K562 (cell line): ENCODE results near the gene RPS6KA2. TPM values are rescaled to one million over a fixed set of nuclear protein-coding genes. Genes with fewer than 3 reads are reported as not detected.

Source experiments
- ATAC-seq: fragments of 200-7000 bp; cut with Tn5 transposase; 3 replicates; pipeline ENCODE4 v1.9.1; 2020; ENCODE audit warnings: moderate library complexity
- BruUV-seq: library from RNA; stranded (reverse); fragments of 400-500 nt; replicated peaks from 2 replicates; lab custom pipeline; 2021; lab: Mats Ljungman, UMichigan
- CTCF ChIA-PET: fragments of 300-600 bp; formaldehyde crosslinking; extraction: SDS; loops from one replicate; lab custom pipeline; 2021; ENCODE audit warnings: low intra/inter-chr PET ratio; lab: Yijun Ruan, JAX
- POLR2A ChIA-PET: fragments of 300-600, 350-650 bp; sonication (Branson Sonifier 250); formaldehyde crosslinking; extraction: SDS; loops from one replicate; lab custom pipeline; 2021; ENCODE audit warnings: antibody characterized with exemption, inconsistent platforms; lab: Yijun Ruan, JAX
- DNase-seq, 4 experiments: peaks; one replicate each; pipeline versions ENCODE4 v3.0.0 to v3.0.0-alpha.2; 2011 to 2018; ENCODE audit warnings: low spot score in 3 of 4, mixed read lengths in 3 of 4; ENCODE audit errors: extremely low read depth in 1 of 4
- FAIRE-seq: peaks from 2 replicates; lab custom pipeline; 2011; peaks lifted over from hg19 to GRCh38; lab: Jason Lieb, UNC
- H2AFZ ChIP-seq: 2 replicates; pipeline ENCODE4 v1.6.0; 2011; ENCODE audit warnings: low read depth, low read length, control low read depth, inconsistent platforms
- H3K27ac ChIP-seq: fragments of 200-600 bp; 3 replicates; pipeline ENCODE4 v1.8.0; 2011; ENCODE audit warnings: low read depth, mild to moderate bottlenecking, control low read depth, inconsistent platforms, low read length, moderate library complexity, mixed read lengths; ENCODE audit errors: extremely low read depth
- H3K27me3 ChIP-seq, 2 experiments: fragments of 300-600 bp in 1 of 2; 2 replicates in 1 of 2; 3 replicates in 1 of 2; pipeline versions ENCODE4 v1.6.0 to v1.8.0; 2011; ENCODE audit warnings: inconsistent platforms in 2 of 2, low read length in 2 of 2, mild to moderate bottlenecking in 1 of 2, mixed read lengths in 1 of 2, moderate library complexity in 1 of 2; ENCODE audit not compliant: control insufficient read depth in 2 of 2, insufficient read depth in 2 of 2
- H3K36me3 ChIP-seq: fragments of 300-600 bp; 3 replicates; pipeline ENCODE4 v1.8.0; 2011; ENCODE audit warnings: mild to moderate bottlenecking, low read length, inconsistent platforms; ENCODE audit not compliant: control insufficient read depth, insufficient read depth
- H3K4me1 ChIP-seq, 2 experiments: fragments of 200-600 bp in 1 of 2; replicated peaks in 1 of 2; 2 replicates in 1 of 2; 3 replicates in 1 of 2; pipeline versions ENCODE4 v1.5.1 to v1.8.0; 2011; ENCODE audit warnings: inconsistent platforms in 2 of 2, low read length in 2 of 2, mild to moderate bottlenecking in 1 of 2, mixed read lengths in 1 of 2, moderate library complexity in 1 of 2; ENCODE audit not compliant: control insufficient read depth in 2 of 2, insufficient read depth in 2 of 2
- H3K4me2 ChIP-seq: 2 replicates; pipeline ENCODE4 v1.6.1; 2011; ENCODE audit warnings: low read length, control low read depth, inconsistent platforms, mixed read lengths; ENCODE audit not compliant: insufficient read depth
- H3K4me3 ChIP-seq: fragments of 200-600 bp; sonication (generic), shearing (Covaris generic); 2 replicates; pipeline ENCODE4 v1.5.1; 2016; ENCODE audit warnings: control low read depth, inconsistent platforms
- H3K79me2 ChIP-seq: fragments of 200-600 bp; 3 replicates; pipeline ENCODE4 v1.8.0; 2011; ENCODE audit warnings: low read length, inconsistent platforms; ENCODE audit not compliant: control insufficient read depth, insufficient read depth
- H3K9ac ChIP-seq, 2 experiments: 2 replicates each; pipeline versions ENCODE4 v1.6.0 to v1.6.1; 2011; ENCODE audit warnings: low read depth in 2 of 2, low read length in 2 of 2, control low read depth in 1 of 2, inconsistent platforms in 1 of 2, mild to moderate bottlenecking in 1 of 2, mixed read lengths in 1 of 2; ENCODE audit not compliant: insufficient read depth in 1 of 2
- H3K9me1 ChIP-seq: one replicate; pipeline ENCODE4 v1.6.0; 2011; ENCODE audit warnings: inconsistent platforms, mild to moderate bottlenecking, low read length, moderate library complexity; ENCODE audit not compliant: control insufficient read depth, insufficient read depth
- H3K9me3 ChIP-seq: replicated peaks from 2 replicates; pipeline ENCODE4 v1.5.1; 2011; ENCODE audit warnings: low read depth, low read length, inconsistent platforms; ENCODE audit not compliant: control insufficient read depth, insufficient read depth
- H4K20me1 ChIP-seq: replicated peaks from 2 replicates; pipeline ENCODE4 v1.6.1; 2011; ENCODE audit warnings: low read length, inconsistent platforms, mixed read lengths; ENCODE audit not compliant: control insufficient read depth, insufficient read depth
- ETS1 ChIP-seq: conservative IDR thresholded peaks from 2 replicates; pipeline ENCODE4 v1.6.1; 2011; ENCODE audit warnings: low read depth, mild to moderate bottlenecking, low read length; ENCODE audit not compliant: control insufficient read depth
- FUS ChIP-seq: fragments of 200-400 bp; formaldehyde crosslinking; optimal IDR thresholded peaks from 2 replicates; pipeline ENCODE3; 2017; ENCODE audit warnings: low read depth, low read length
- HDAC8 ChIP-seq: fragments of 450-650 bp; IDR thresholded peaks from 2 replicates; pipeline ENCODE4 v1.6.1; 2016; ENCODE audit warnings: mild to moderate bottlenecking, missing genetic modification characterization, moderate library complexity, missing compliant biosample characterization
- IFI16 ChIP-seq: fragments of 250-450 bp; sonication (Bioruptor Pico); IDR thresholded peaks from 2 replicates; pipeline ENCODE4 v2.1.2; 2022; ENCODE audit warnings: mild to moderate bottlenecking, inconsistent platforms
- VEZF1 ChIP-seq: fragments of 200-800 bp; sonication (Bioruptor generic); IDR thresholded peaks from 2 replicates; pipeline ENCODE4 v1.6.1; 2017; ENCODE audit warnings: missing genetic modification characterization, missing compliant biosample characterization
- ZBTB7A ChIP-seq: IDR thresholded peaks from 2 replicates; pipeline ENCODE4 v1.6.1; 2011; ENCODE audit warnings: low read depth, mild to moderate bottlenecking, low read length, moderate library complexity, borderline replicate concordance; ENCODE audit not compliant: control insufficient read depth
- ZNF133 ChIP-seq: fragments of 250-450 bp; sonication (Bioruptor Pico); IDR thresholded peaks from 2 replicates; pipeline ENCODE4 v1.4.0; 2020; ENCODE audit warnings: mild to moderate bottlenecking
- WGBS: fragments of 100-300 bp; shearing (Covaris generic); methylation state at CpG from one replicate; pipeline ENCODE4 v1.1.6; 2016; ENCODE audit warnings: low coverage, mixed read lengths; ENCODE audit not compliant: insufficient coverage; ENCODE audit errors: missing lambda C conversion rate; 5-methylcytosine and 5-hydroxymethylcytosine counted together
- in situ Hi-C: fragments of 300-500 bp; cut with MboI; formaldehyde crosslinking; loops from 4 replicates; pipeline ENCODE4 v1.15.0; 2018; ENCODE audit warnings: inconsistent platforms, mixed read lengths
- intact Hi-C: fragments of 100-400 bp; cut with micrococcal nuclease; formaldehyde crosslinking; loops from 2 replicates; pipeline ENCODE4 v1.14.2; 2022
- polyA plus RNA-seq, 8 experiments: library from polyadenylated mRNA; depleted of rRNA in 4 of 8; stranded (reverse) in 5 of 8; unstranded in 3 of 8; fragments of >200 nt; fragmentation: Nextera tagmentation in 2 of 8; fragmentation: Illumina TruSeq in 1 of 8; extraction: Ambion mirVana in 2 of 8; extraction: Trizol in 1 of 8; gene quantifications; 2 replicates each; pipeline versions ENCODE4 v1.2.1 to v1.2.3, GENCODE V29; 2011 to 2014; ENCODE audit warnings: inconsistent platforms in 1 of 8, missing spikeins in 1 of 8
- total RNA-seq, 7 experiments: library from RNA; depleted of rRNA in 6 of 7; stranded (reverse); fragments of >200 nt in 6 of 7; fragmentation: Illumina TruSeq in 2 of 7; extraction: Trizol in 2 of 7; gene quantifications; 2 replicates each; pipeline versions ENCODE4 v1.2.1 to v1.2.3, GENCODE V29; 2011 to 2021; ENCODE audit warnings: low replicate concordance in 1 of 7

The RPS6KA2 gene
- total and polyA plus RNA-seq, 9 of the 15 experiments (the other 6 are each of a cell fraction or from before 2014, with no cell fraction given): 0.29 to 1.00 (median 0.53) TPM

- TF ChIP-seq IFI16 (CRISPR knock-in tag): no peak
- no peak for TF ChIP-seq ZNF133 (CRISPR knock-in tag)
- TF ChIP-seq ZBTB7A: no peak
- TF ChIP-seq VEZF1 (CRISPR knock-in tag): no peak
These were observed 166.3 kb downstream of the RPS6KA2 start (continued) for GRCh38 chr6:166460473-166461437.

- no TSS peak for BruUV-seq
- in situ Hi-C loops: no loop called here
- TF ChIP-seq FUS (no peak), ETS1 (no peak), HDAC8 (no peak)
These were observed 167.1 kb downstream of the RPS6KA2 start for GRCh38 chr6:166459906-166460305.

More at GRCh38 chr6:166459906-166460305, 167.1 kb downstream of the RPS6KA2 start:
- H3K4me3 ChIP-seq: no peak overlapping the region
- no peak overlapping the region for H2AFZ ChIP-seq
- H3K9ac ChIP-seq: no peak overlapping the region; a peak in 1 of 4 replicates
- H3K4me1 ChIP-seq: peaks cover 0 to 7% of the 10 kb centered on the region in 2 experiments; a peak in 1 of 5 replicates
- POLR2A ChIA-PET: interaction anchor here (0.7 to 1.2 kb wide), 2 partner anchors 11 to 12 kb away, joined by 3 read pairs; no protein-coding TSS in a partner anchor
- H3K79me2 ChIP-seq: no peaks in the 10 kb centered on the region
- no peaks in the 10 kb centered on the region for H3K9me1 ChIP-seq
- intact Hi-C loops: no loop called here
- DNase-seq: no peak
- ATAC-seq: no peak
- under 1% methylated on average over 10 of the region's 10 CpGs for WGBS
- H3K9me3 ChIP-seq: no peaks in the 10 kb centered on the region; the same call in 1 of the 2 replicates
- FAIRE-seq: no peak
- H3K36me3 ChIP-seq: no peaks in the 10 kb centered on the region
- H4K20me1 ChIP-seq: no peaks in the 10 kb centered on the region
- H3K4me2 ChIP-seq: no peak overlapping the region
- H3K27ac ChIP-seq: no peak overlapping the region
- CTCF ChIA-PET: no interaction called here
- peaks cover 49 to 59% of the 10 kb centered on the region in 2 experiments for H3K27me3 ChIP-seq
